Measurements from ENCODE around the gene CRKL.
"Not testable (repeated sequence)": the region's sequence is repeated elsewhere in the genome, so short reads cannot be mapped to it uniquely, and the experiment has no call there.

The CRKL gene

GRCh38 chr22:20935049-20935448 is 17.8 kb downstream of the CRKL start:
- not testable (repeated sequence) for DNase-seq

GRCh38 chr22:20935780-20936539 is 18.8 kb downstream of the CRKL start:
- not testable (repeated sequence) for DNase-seq

- no peak for DNase-seq
Observed at GRCh38 chr22:20937031-20937793, 20.0 kb downstream of the CRKL start.

GRCh38 chr22:20937794-20938671 is 20.8 kb downstream of the CRKL start:
- no peak for DNase-seq

- not testable (repeated sequence) for DNase-seq
Observed at GRCh38 chr22:20939457-20940185, 22.4 kb downstream of the CRKL start.

GRCh38 chr22:20940186-20940651 is 23.0 kb downstream of the CRKL start:
- no peak for DNase-seq

GRCh38 chr22:20940904-20941385 is 23.7 kb downstream of the CRKL start:
- no peak for DNase-seq

GRCh38 chr22:20942203-20942902 is 25.1 kb downstream of the CRKL start:
- DNase-seq: not testable (repeated sequence)

- DNase-seq: no peak
Observed at GRCh38 chr22:20943104-20943933, 26.1 kb downstream of the CRKL start.

GRCh38 chr22:20944042-20944441 is 26.8 kb downstream of the CRKL start:
- DNase-seq: no peak

GRCh38 chr22:20945578-20945934 is 28.3 kb downstream of the CRKL start:
- DNase-seq: no peak

GRCh38 chr22:20946080-20946986 is 29.1 kb downstream of the CRKL start:
- no peak for DNase-seq

- no peak for DNase-seq
Observed at GRCh38 chr22:20946991-20947390, 29.8 kb downstream of the CRKL start.

- DNase-seq: no peak
Observed at GRCh38 chr22:20948450-20948849, 31.2 kb downstream of the CRKL start.

GRCh38 chr22:20948989-20949388 is 31.8 kb downstream of the CRKL start:
- no peak for DNase-seq

GRCh38 chr22:20949698-20950183 is 32.5 kb downstream of the CRKL start:
- no peak for DNase-seq

- no peak for DNase-seq
Observed at GRCh38 chr22:20951151-20951931, 34.1 kb downstream of the CRKL start.

- DNase-seq: no peak
Observed at GRCh38 chr22:20951932-20952380, 34.7 kb downstream of the CRKL start.

All from activated CD4-positive, alpha-beta T cell treated with anti-CD3 and anti-CD28 coated beads, Interleukin-10, Interleukin-2, amounts not matched to agents 100 ng/mL and 50 ng/mL, durations not matched to agents 16 hours and 8 hours (primary cell).